Right cardiac atrium (tissue), 5 donors: ENCODE measurements around the gene PITPNM3. TPM values are rescaled to one million over a fixed set of nuclear protein-coding genes. Genes with fewer than 3 reads are reported as not detected.
A peak's percentile ranks its signal among the peaks of the same experiment; 100 is the strongest.

Source experiments
- ATAC-seq, 2 donors: fragments of 200-7000 bp; cut with Tn5 transposase; one replicate each; pipeline versions ENCODE4 v1.8.0 to v1.9.1; 2020; ENCODE audit warnings: moderate library complexity in 2 of 2, mild to moderate bottlenecking in 1 of 2
- DNase-seq, 3 donors: peaks; one replicate each; pipeline ENCODE4 v3.0.0-alpha.2; 2020
- H3K27ac ChIP-seq: one replicate; pipeline ENCODE4 v1.5.1; 2013; ENCODE audit warnings: mild to moderate bottlenecking, low read length, control low read depth, moderate library complexity
- H3K27me3 ChIP-seq: one replicate; pipeline ENCODE4 v1.6.1; 2013; ENCODE audit not compliant: control insufficient read depth, insufficient read depth
- H3K4me1 ChIP-seq: one replicate; pipeline ENCODE4 v1.6.1; 2013; ENCODE audit warnings: low read length; ENCODE audit not compliant: control insufficient read depth, insufficient read depth
- H3K4me3 ChIP-seq: one replicate; pipeline ENCODE4 v1.5.1; 2013; ENCODE audit warnings: low read length, control low read depth
- H3K9me3 ChIP-seq: one replicate; pipeline ENCODE4 v1.6.1; 2013; ENCODE audit warnings: low read length; ENCODE audit not compliant: control insufficient read depth
- WGBS: extraction: QIAGEN DNeasy Blood & Tissue Kit; methylation state at CpG from one replicate; pipeline ENCODE4 v1.1.7; 2013; 5-methylcytosine and 5-hydroxymethylcytosine counted together
- intact Hi-C, 4 donors: fragments of 100-400 bp; cut with DNase I; formaldehyde crosslinking; loops; one replicate each; pipeline versions ENCODE4 v1.11.0 to v1.14.0; 2022 to 2023
- polyA plus RNA-seq: library from polyadenylated mRNA; stranded (reverse); fragments of 200-250 nt; gene quantifications from one replicate; pipeline ENCODE4 v1.2.3, GENCODE V29; 2013
- total RNA-seq, 4 donors: library from RNA; stranded (reverse); fragmentation: NEBNext Ultra II Directional; extraction: Animal tissue kit (Norgen Biotek cat#: 25700); gene quantifications; one replicate each; pipeline ENCODE4 v1.2.1, GENCODE V29; 2021
- donor health status: healthy with polysubstance abuse.
- donor health status: DM: no; HTN: yes; CAD: no.
- donor health status: DM: no; HTN: no; CAD: no.
- donor health status: DM: no; HTN: yes; CAD: no; lungs with severe emphysema.
- donor health status: DM: yes; HTN: yes; CAD: no.

Gene PITPNM3
- total and polyA plus RNA-seq, 5 donors, result 0.95 to 3.4 (median 2.4) TPM

GRCh38 chr17:6549384-6550036 lies 6.8 kb downstream of the PITPNM3 start:
- intact Hi-C loops, result loop anchor here in 1 of 4 donors (10.0 kb wide), 1 partner anchor 75 kb away; no protein-coding TSS in a partner anchor
- Histone ChIP-seq H3K27me3 (no peaks in the 10 kb centered on the region), H3K4me3 (no peak overlapping the region), H3K9me3 (no peaks in the 10 kb centered on the region), H3K4me1 (peaks cover 5% of the 10 kb centered on the region), H3K27ac (peak overlapping the region; percentile 51)
- ATAC-seq, result peak; percentile 6 to 16
- DNase-seq, result no peak
- WGBS, result 50% methylated on average over 9 of the region's 9 CpGs

- no peaks in the 10 kb centered on the region for H3K9me3 ChIP-seq
- H3K4me3 ChIP-seq, result no peak overlapping the region
- no peaks in the 10 kb centered on the region for H3K27me3 ChIP-seq
- H3K4me1 ChIP-seq, result peaks cover 5% of the 10 kb centered on the region
- 31% methylated on average over 11 of the region's 11 CpGs for WGBS
- intact Hi-C loops, result no loop called here
- ATAC-seq (peak; percentile 64 to 80), DNase-seq (peak in 1 of 3 donors; percentile 74)
- H3K27ac ChIP-seq, result peak overlapping the region; percentile 57
Observed at GRCh38 chr17:6548578-6549330, 7.6 kb downstream of the PITPNM3 start.

GRCh38 chr17:6548034-6548433 lies 8.3 kb downstream of the PITPNM3 start:
- Histone ChIP-seq H3K27ac (peak overlapping the region; percentile 57), H3K4me3 (no peak overlapping the region), H3K4me1 (peaks cover 5% of the 10 kb centered on the region), H3K27me3 (no peaks in the 10 kb centered on the region), H3K9me3 (no peaks in the 10 kb centered on the region)
- intact Hi-C loops, result no loop called here
- ATAC-seq (no peak), DNase-seq (no peak)
- 60% methylated on average over 5 of the region's 5 CpGs for WGBS

GRCh38 chr17:6547336-6547735 lies 9.0 kb downstream of the PITPNM3 start:
- H3K27ac ChIP-seq, result no peak overlapping the region
- no peaks in the 10 kb centered on the region for H3K9me3 ChIP-seq
- 87% methylated on average over 6 of the region's 6 CpGs for WGBS
- H3K4me1 ChIP-seq, result peaks cover 5% of the 10 kb centered on the region
- no peak for DNase-seq
- ATAC-seq, result no peak
- intact Hi-C loops, result no loop called here
- H3K27me3 ChIP-seq, result no peaks in the 10 kb centered on the region
- H3K4me3 ChIP-seq, result no peak overlapping the region

- Histone ChIP-seq H3K9me3 (no peaks in the 10 kb centered on the region), H3K4me1 (peaks cover 5% of the 10 kb centered on the region), H3K27ac (no peak overlapping the region), H3K27me3 (no peaks in the 10 kb centered on the region), H3K4me3 (no peak overlapping the region)
- intact Hi-C loops, result no loop called here
- ATAC-seq (no peak), DNase-seq (no peak)
- WGBS, result 78% methylated on average over 10 of the region's 10 CpGs
Observed at GRCh38 chr17:6546069-6546718, 10.2 kb downstream of the PITPNM3 start.

- intact Hi-C loops, result no loop called here
- H3K4me1 ChIP-seq, result peaks cover 5% of the 10 kb centered on the region
- DNase-seq (no peak), ATAC-seq (no peak)
- 70% methylated on average over 8 of the region's 8 CpGs for WGBS
- no peak overlapping the region for H3K4me3 ChIP-seq
- no peak overlapping the region for H3K27ac ChIP-seq
- no peaks in the 10 kb centered on the region for H3K27me3 ChIP-seq
- H3K9me3 ChIP-seq, result no peaks in the 10 kb centered on the region
Observed at GRCh38 chr17:6545291-6545690, 11.1 kb downstream of the PITPNM3 start.

- Histone ChIP-seq H3K4me3 (no peak overlapping the region), H3K27me3 (no peaks in the 10 kb centered on the region), H3K9me3 (no peaks in the 10 kb centered on the region), H3K4me1 (peaks cover 5% of the 10 kb centered on the region), H3K27ac (no peak overlapping the region)
- ATAC-seq, result no peak
- DNase-seq, result no peak
- WGBS, result 85% methylated on average over 5 of the region's 5 CpGs
- intact Hi-C loops, result no loop called here
Observed at GRCh38 chr17:6544011-6544370, 12.4 kb downstream of the PITPNM3 start.

- intact Hi-C loops, result no loop called here
- Histone ChIP-seq H3K27me3 (no peaks in the 10 kb centered on the region), H3K4me1 (peaks cover 4% of the 10 kb centered on the region), H3K9me3 (no peaks in the 10 kb centered on the region), H3K27ac (no peak overlapping the region), H3K4me3 (no peak overlapping the region)
- ATAC-seq (peak in 1 of 2 donors; percentile 26), DNase-seq (no peak)
- 79% methylated on average over 16 of the region's 16 CpGs for WGBS
Observed at GRCh38 chr17:6543079-6544010, 13.0 kb downstream of the PITPNM3 start.

- WGBS, result 92% methylated on average over 4 of the region's 4 CpGs
- Histone ChIP-seq H3K4me3 (no peak overlapping the region), H3K27me3 (no peaks in the 10 kb centered on the region), H3K9me3 (no peaks in the 10 kb centered on the region), H3K27ac (no peak overlapping the region), H3K4me1 (no peaks in the 10 kb centered on the region)
- intact Hi-C loops, result no loop called here
- ATAC-seq, result no peak
- no peak for DNase-seq
Observed at GRCh38 chr17:6542577-6542976, 13.8 kb downstream of the PITPNM3 start.

- Histone ChIP-seq H3K27ac (no peak overlapping the region), H3K4me1 (no peaks in the 10 kb centered on the region), H3K4me3 (no peak overlapping the region), H3K9me3 (no peaks in the 10 kb centered on the region), H3K27me3 (no peaks in the 10 kb centered on the region)
- intact Hi-C loops, result no loop called here
- WGBS, result 85% methylated on average over 4 of the region's 4 CpGs
- DNase-seq (no peak), ATAC-seq (no peak)
Observed at GRCh38 chr17:6541886-6542285, 14.5 kb downstream of the PITPNM3 start.
